HG03378 (cell line): ENCODE data around the gene ZNF236.
"Not testable (repeated sequence)": the region's sequence is repeated elsewhere in the genome, so short reads cannot be mapped to it uniquely, and the experiment has no call there.

ENCODE experiments used
- ATAC-seq: cut with Tn5 transposase; IDR thresholded peaks from one replicate; pipeline ENCODE4 v1.9.1; 2021; ENCODE audit warnings: mild to moderate bottlenecking, moderate library complexity; ENCODE audit not compliant: unreplicated experiment

Gene ZNF236

GRCh38 chr18:76822506-76823160, at the start of gene ZNF236:
Gene ZNF236 (plus strand): TSS chr18:76822557. CDS start chr18:76822608, 51 bp downstream.
- ATAC-seq = peak; percentile 18

- ATAC-seq = no peak
These were observed 49.7 kb upstream of the ZNF236 start for GRCh38 chr18:76772665-76773064.

GRCh38 chr18:76777036-76777435, 45.3 kb upstream of the ZNF236 start:
- not testable (repeated sequence) for ATAC-seq

GRCh38 chr18:76783786-76784484, 38.4 kb upstream of the ZNF236 start:
- no peak for ATAC-seq

GRCh38 chr18:76785872-76786271, 36.5 kb upstream of the ZNF236 start:
- ATAC-seq = no peak

GRCh38 chr18:76788571-76789317, 33.6 kb upstream of the ZNF236 start:
- no peak for ATAC-seq

- ATAC-seq = no peak
These were observed 31.3 kb upstream of the ZNF236 start for GRCh38 chr18:76791106-76791505.

GRCh38 chr18:76791642-76792041, 30.7 kb upstream of the ZNF236 start:
- ATAC-seq = no peak

- ATAC-seq = no peak
These were observed 28.0 kb upstream of the ZNF236 start for GRCh38 chr18:76794326-76794725.

- peak; percentile 84 for ATAC-seq
These were observed 20.5 kb upstream of the ZNF236 start for GRCh38 chr18:76801567-76802505.

GRCh38 chr18:76803413-76803812, 18.9 kb upstream of the ZNF236 start:
- no peak for ATAC-seq

GRCh38 chr18:76803814-76804213, 18.5 kb upstream of the ZNF236 start:
- peak; percentile 73 for ATAC-seq

GRCh38 chr18:76805221-76805620, 17.1 kb upstream of the ZNF236 start:
- no peak for ATAC-seq

GRCh38 chr18:76806301-76806700, 16.1 kb upstream of the ZNF236 start:
- ATAC-seq = no peak

GRCh38 chr18:76808561-76808960, 13.8 kb upstream of the ZNF236 start:
- no peak for ATAC-seq

GRCh38 chr18:76811530-76811929, 10.8 kb upstream of the ZNF236 start:
- ATAC-seq = peak; percentile 54

- no peak for ATAC-seq
These were observed 8.1 kb upstream of the ZNF236 start for GRCh38 chr18:76814256-76814655.

GRCh38 chr18:76816127-76816526, 6.2 kb upstream of the ZNF236 start:
- no peak for ATAC-seq

- no peak for ATAC-seq
These were observed 4.3 kb upstream of the ZNF236 start for GRCh38 chr18:76817888-76818611.
